GM12878 (cell line): ENCODE data around the gene IPO5. TPM values are rescaled to one million over a fixed set of nuclear protein-coding genes. Genes with fewer than 3 reads are reported as not detected.

Experiments used
- ATAC-seq: fragments of 200-7000 bp; cut with Tn5 transposase; 3 replicates; pipeline ENCODE4 v1.9.1; 2020; ENCODE audit warnings: mild to moderate bottlenecking, moderate library complexity
- BruUV-seq: library from RNA; stranded (reverse); fragments of 400-500 nt; replicated peaks from 2 replicates; lab custom pipeline; 2021; lab: Mats Ljungman, UMichigan
- CTCF ChIA-PET: fragments of 300-600 bp; sonication (Branson Sonifier 250); formaldehyde crosslinking; extraction: SDS; loops from one replicate; lab custom pipeline; 2021; ENCODE audit warnings: inconsistent platforms; lab: Yijun Ruan, JAX
- POLR2A ChIA-PET: fragments of 350-600 bp; formaldehyde crosslinking; extraction: SDS; loops from one replicate; lab custom pipeline; 2021; ENCODE audit warnings: inconsistent platforms; lab: Charles Lee
- RAD21 ChIA-PET: fragments of 300-600 bp; sonication (Branson Sonifier 250); formaldehyde crosslinking; loops from one replicate; lab custom pipeline; 2023; ENCODE audit warnings: antibody characterized with exemption; ENCODE audit not compliant: unreplicated experiment; lab: Charles Lee
- SMC1A ChIA-PET: fragments of 300-600 bp; sonication (Branson Sonifier 250); formaldehyde crosslinking; loops from one replicate; lab custom pipeline; 2023; ENCODE audit not compliant: unreplicated experiment, uncharacterized antibody; lab: Charles Lee
- DNase-seq: peaks from one replicate; pipeline ENCODE4 v3.0.0-alpha.2; 2011; ENCODE audit warnings: low read depth, low spot score
- FAIRE-seq: peaks from 3 replicates; lab custom pipeline; 2011; peaks lifted over from hg19 to GRCh38; lab: Jason Lieb, UNC
- H2AFZ ChIP-seq: 2 replicates; pipeline ENCODE4 v1.6.0; 2011; ENCODE audit warnings: low read depth, low read length, control low read depth; ENCODE audit not compliant: control insufficient read depth
- H3K27ac ChIP-seq: 2 replicates; pipeline ENCODE4 v1.5.1; 2011; ENCODE audit warnings: control low read depth; ENCODE audit not compliant: control insufficient read depth, insufficient read depth
- H3K27me3 ChIP-seq, 2 experiments: replicated peaks in 1 of 2; 2 replicates each; pipeline versions ENCODE4 v1.6.0 to v1.6.1; 2011; ENCODE audit warnings: low read length in 1 of 2; ENCODE audit not compliant: control insufficient read depth in 2 of 2, insufficient read depth in 2 of 2
- H3K36me3 ChIP-seq, 2 experiments: 2 replicates each; pipeline ENCODE4 v1.5.1; 2011; ENCODE audit warnings: low read length in 1 of 2; ENCODE audit not compliant: control insufficient read depth in 2 of 2, insufficient read depth in 2 of 2
- H3K4me1 ChIP-seq: 2 replicates; pipeline ENCODE4 v1.6.1; 2011; ENCODE audit warnings: mild to moderate bottlenecking, low read length, moderate library complexity, mixed read lengths; ENCODE audit not compliant: control insufficient read depth, insufficient read depth
- H3K4me2 ChIP-seq: 2 replicates; pipeline ENCODE4 v1.6.0; 2011; ENCODE audit warnings: control low read depth; ENCODE audit not compliant: control insufficient read depth, insufficient read depth
- H3K4me3 ChIP-seq: fragments of 200-600 bp; sonication (generic); 2 replicates; pipeline ENCODE4 v1.5.1; 2016
- H3K79me2 ChIP-seq: 2 replicates; pipeline ENCODE4 v1.6.0; 2011; ENCODE audit warnings: low read length; ENCODE audit not compliant: control insufficient read depth, insufficient read depth
- H3K9ac ChIP-seq: 2 replicates; pipeline ENCODE4 v1.8.0; 2011; ENCODE audit warnings: low read length, control low read depth, mixed read lengths; ENCODE audit not compliant: control insufficient read depth, insufficient read depth
- H3K9me3 ChIP-seq: replicated peaks from 3 replicates; pipeline ENCODE4 v1.5.1; 2011; ENCODE audit warnings: mild to moderate bottlenecking, low read length; ENCODE audit not compliant: control insufficient read depth, insufficient read depth
- H4K20me1 ChIP-seq: 2 replicates; pipeline ENCODE4 v1.6.0; 2011; ENCODE audit not compliant: control insufficient read depth, insufficient read depth
- BMI1 ChIP-seq: fragments of 450-650 bp; IDR thresholded peaks from 2 replicates; pipeline ENCODE4 v1.6.1; 2016; ENCODE audit warnings: mild to moderate bottlenecking, moderate library complexity, borderline replicate concordance
- CBX3 ChIP-seq: fragments of 200-600 bp; sonication (generic); IDR thresholded peaks from 2 replicates; pipeline ENCODE4 v1.6.1; 2016; ENCODE audit warnings: low read depth, borderline replicate concordance
- CREM ChIP-seq: IDR thresholded peaks from 2 replicates; pipeline ENCODE4 v1.6.1; 2014; ENCODE audit warnings: antibody characterized with exemption, low read depth
- IKZF2 ChIP-seq, 2 experiments: fragments of 450-650 bp; IDR thresholded peaks; 2 replicates each; pipeline ENCODE4 v1.6.1; 2017; ENCODE audit warnings: mild to moderate bottlenecking in 2 of 2, moderate library complexity in 2 of 2
- NR2C1 ChIP-seq: fragments of 450-650 bp; IDR thresholded peaks from 2 replicates; pipeline ENCODE4 v1.6.1; 2017; ENCODE audit warnings: antibody characterized with exemption, mild to moderate bottlenecking, moderate library complexity
- POLR2A ChIP-seq: IDR thresholded peaks from 2 replicates; pipeline ENCODE4 v1.6.1; 2011; ENCODE audit warnings: low read depth, mild to moderate bottlenecking, low read length
- RB1 ChIP-seq: fragments of 450-650 bp; formaldehyde crosslinking; IDR thresholded peaks from 2 replicates; pipeline ENCODE4 v1.6.1; 2017; ENCODE audit warnings: mild to moderate bottlenecking, borderline replicate concordance
- RBBP5 ChIP-seq: fragments of 200-600 bp; sonication (generic); conservative IDR thresholded peaks from 2 replicates; pipeline ENCODE4 v1.6.1; 2016
- RUNX3 ChIP-seq: IDR thresholded peaks from 2 replicates; pipeline ENCODE4 v1.6.1; 2012; ENCODE audit warnings: low read length, inconsistent platforms
- SMAD1 ChIP-seq: fragments of 450-650 bp; IDR thresholded peaks from 2 replicates; pipeline ENCODE4 v1.6.1; 2018; ENCODE audit warnings: mild to moderate bottlenecking, low read depth; ENCODE audit not compliant: partially characterized antibody
- SREBF2 ChIP-seq: IDR thresholded peaks from 2 replicates; pipeline ENCODE4 v1.6.1; 2012; ENCODE audit warnings: mild to moderate bottlenecking, low read length
- WRNIP1 ChIP-seq: IDR thresholded peaks from 2 replicates; pipeline ENCODE4 v1.6.1; 2011; ENCODE audit warnings: low read depth, low read length, improper control_type of control experiment, borderline replicate concordance
- WGBS: methylation state at CpG from one replicate; pipeline ENCODE4 v1.1.6; 2016; ENCODE audit warnings: low lambda C conversion rate; ENCODE audit not compliant: insufficient replicate concordance, insufficient coverage; ENCODE audit errors: missing lambda C conversion rate; 5-methylcytosine and 5-hydroxymethylcytosine counted together
- in situ Hi-C: fragments of 300-500 bp; cut with MboI; formaldehyde crosslinking; loops from 9 replicates; pipeline ENCODE4 v1.14.3; 2018; ENCODE audit warnings: mixed read lengths
- intact Hi-C: fragments of 100-400 bp; cut with micrococcal nuclease; formaldehyde crosslinking; loops from one replicate; pipeline ENCODE4 v1.14.2; 2022; ENCODE audit not compliant: unreplicated experiment
- polyA plus RNA-seq, 11 experiments: library from polyadenylated mRNA; depleted of rRNA in 4 of 11; unstranded in 6 of 11; stranded (reverse) in 5 of 11; fragments of >200 nt; fragmentation: Nextera tagmentation in 4 of 11; fragmentation: Illumina TruSeq in 1 of 11; extraction: Ambion mirVana in 4 of 11; extraction: Trizol in 1 of 11; gene quantifications; 1 replicate in 1 of 11; 2 replicates in 10 of 11; pipeline versions ENCODE4 v1.2.1 to v1.2.3, GENCODE V29; 2011 to 2016; ENCODE audit warnings: inconsistent platforms in 2 of 11, missing spikeins in 2 of 11, low read depth in 1 of 11
- total RNA-seq, 4 experiments: library from RNA; depleted of rRNA in 3 of 4; stranded (reverse); fragments of >200 nt in 3 of 4; fragmentation: Illumina TruSeq in 1 of 4; extraction: Trizol in 1 of 4; gene quantifications; 2 replicates each; pipeline versions ENCODE4 v1.2.1 to v1.2.3, GENCODE V29; 2013 to 2021
- TF ChIP-seq, protein P1 (sequence below): IDR thresholded peaks from 2 replicates; pipeline ENCODE4 v1.6.1; 2011; ENCODE audit warnings: borderline replicate concordance, low read depth, mild to moderate bottlenecking, moderate library complexity, mixed read lengths, low read length; ENCODE audit not compliant: insufficient read depth; ENCODE audit errors: extremely low read length
- TF ChIP-seq, protein P2 (sequence below): fragments of 450-650 bp; IDR thresholded peaks from 2 replicates; pipeline ENCODE4 v1.6.1; 2016; ENCODE audit warnings: mild to moderate bottlenecking
- TF ChIP-seq, protein P3 (sequence below): fragments of 450-650 bp; IDR thresholded peaks from 2 replicates; pipeline ENCODE4 v1.6.1; 2017; ENCODE audit warnings: low read depth, mild to moderate bottlenecking, moderate library complexity

Gene IPO5
- total and polyA plus RNA-seq, 10 of the 15 experiments (the other 5 are each of a cell fraction or from before 2014, with no cell fraction given), result 45.7 to 196 (median 134) TPM

DNA sequence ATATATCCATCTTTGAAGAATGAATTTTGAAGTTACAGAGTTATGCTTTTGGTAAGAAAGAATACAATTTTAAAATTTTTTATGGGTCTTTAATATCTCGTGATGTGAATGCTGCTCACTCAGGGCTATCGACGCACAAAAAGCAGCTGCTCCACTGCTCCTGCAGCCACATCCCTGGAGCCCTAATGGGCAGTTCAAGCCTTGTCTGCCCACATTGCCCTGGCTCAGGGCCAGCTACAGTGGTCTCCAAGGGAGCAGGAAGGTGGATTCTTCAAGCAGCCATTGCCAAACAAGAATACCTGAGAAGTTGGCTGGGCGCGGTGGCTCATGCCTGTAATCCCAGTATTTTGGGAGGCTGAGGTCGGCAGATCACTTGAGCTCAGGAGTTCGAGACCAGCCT lies 85.8 kb downstream of the IPO5 start:
- DNase-seq, result no peak
- in situ Hi-C loops (no loop called here), intact Hi-C loops (loop anchor here (10.0 kb wide), 1 partner anchor 636 kb away; no protein-coding TSS in a partner anchor)
- Histone ChIP-seq H3K36me3 (no peaks in the 10 kb centered on the region), H3K79me2 (no peaks in the 10 kb centered on the region), H3K4me3 (no peak overlapping the region), H3K27me3 (no peaks in the 10 kb centered on the region), H3K4me1 (no peaks in the 10 kb centered on the region), H3K4me2 (no peak overlapping the region), H3K9ac (no peak overlapping the region), H4K20me1 (no peaks in the 10 kb centered on the region), H3K27ac (no peak overlapping the region), H2AFZ (no peak overlapping the region), H3K9me3 (no peaks in the 10 kb centered on the region)
- ChIA-PET CTCF (no interaction called here), RAD21 (no interaction called here), POLR2A (no interaction called here), SMC1A (interaction anchor here (0.6 kb wide), 1 partner anchor 422 kb away, joined by 3 read pairs; no protein-coding TSS in a partner anchor)
- FAIRE-seq, result no peak
- TF ChIP-seq CBX3 (no peak), NR2C1 (no peak), RUNX3 (no peak), CREM (no peak), BMI1 (no peak), IKZF2 (IDR thresholded peaks at IDR 0.05) (no peak), RBBP5 (no peak), SMAD1 (no peak), SREBF2 (no peak), RB1 (no peak), WRNIP1 (no peak), POLR2A (no peak)
- TF ChIP-seq, protein P1, sequence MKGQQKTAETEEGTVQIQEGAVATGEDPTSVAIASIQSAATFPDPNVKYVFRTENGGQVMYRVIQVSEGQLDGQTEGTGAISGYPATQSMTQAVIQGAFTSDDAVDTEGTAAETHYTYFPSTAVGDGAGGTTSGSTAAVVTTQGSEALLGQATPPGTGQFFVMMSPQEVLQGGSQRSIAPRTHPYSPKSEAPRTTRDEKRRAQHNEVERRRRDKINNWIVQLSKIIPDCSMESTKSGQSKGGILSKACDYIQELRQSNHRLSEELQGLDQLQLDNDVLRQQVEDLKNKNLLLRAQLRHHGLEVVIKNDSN, result no peak
- TF ChIP-seq, protein P2, sequence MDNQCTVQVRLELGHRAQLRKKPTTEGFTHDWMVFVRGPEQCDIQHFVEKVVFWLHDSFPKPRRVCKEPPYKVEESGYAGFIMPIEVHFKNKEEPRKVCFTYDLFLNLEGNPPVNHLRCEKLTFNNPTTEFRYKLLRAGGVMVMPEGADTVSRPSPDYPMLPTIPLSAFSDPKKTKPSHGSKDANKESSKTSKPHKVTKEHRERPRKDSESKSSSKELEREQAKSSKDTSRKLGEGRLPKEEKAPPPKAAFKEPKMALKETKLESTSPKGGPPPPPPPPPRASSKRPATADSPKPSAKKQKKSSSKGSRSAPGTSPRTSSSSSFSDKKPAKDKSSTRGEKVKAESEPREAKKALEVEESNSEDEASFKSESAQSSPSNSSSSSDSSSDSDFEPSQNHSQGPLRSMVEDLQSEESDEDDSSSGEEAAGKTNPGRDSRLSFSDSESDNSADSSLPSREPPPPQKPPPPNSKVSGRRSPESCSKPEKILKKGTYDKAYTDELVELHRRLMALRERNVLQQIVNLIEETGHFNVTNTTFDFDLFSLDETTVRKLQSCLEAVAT, result no peak
- TF ChIP-seq, protein P3, sequence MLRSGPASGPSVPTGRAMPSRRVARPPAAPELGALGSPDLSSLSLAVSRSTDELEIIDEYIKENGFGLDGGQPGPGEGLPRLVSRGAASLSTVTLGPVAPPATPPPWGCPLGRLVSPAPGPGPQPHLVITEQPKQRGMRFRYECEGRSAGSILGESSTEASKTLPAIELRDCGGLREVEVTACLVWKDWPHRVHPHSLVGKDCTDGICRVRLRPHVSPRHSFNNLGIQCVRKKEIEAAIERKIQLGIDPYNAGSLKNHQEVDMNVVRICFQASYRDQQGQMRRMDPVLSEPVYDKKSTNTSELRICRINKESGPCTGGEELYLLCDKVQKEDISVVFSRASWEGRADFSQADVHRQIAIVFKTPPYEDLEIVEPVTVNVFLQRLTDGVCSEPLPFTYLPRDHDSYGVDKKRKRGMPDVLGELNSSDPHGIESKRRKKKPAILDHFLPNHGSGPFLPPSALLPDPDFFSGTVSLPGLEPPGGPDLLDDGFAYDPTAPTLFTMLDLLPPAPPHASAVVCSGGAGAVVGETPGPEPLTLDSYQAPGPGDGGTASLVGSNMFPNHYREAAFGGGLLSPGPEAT, result no peak
- 73% methylated on average over 7 of the region's 7 CpGs for WGBS
- ATAC-seq, result no peak
- BruUV-seq, result no TSS peak
